Adrenal gland (tissue), 12 donors: ENCODE measurements around the gene ARTN. TPM values are rescaled to one million over a fixed set of nuclear protein-coding genes. Genes with fewer than 3 reads are reported as not detected.

Experiments
- DNase-seq, 7 donors: peaks; one replicate each; pipeline ENCODE4 v3.0.0-alpha.2; 2019 to 2020
- H3K27ac ChIP-seq, 5 donors: fragments of 200-600 bp; sonication (generic) in 4 of 5; 1 replicate in 3 of 5; 2 replicates in 2 of 5; pipeline versions ENCODE4 v1.5.1 to v1.8.0; 2016 to 2020; ENCODE audit warnings: mild to moderate bottlenecking in 1 of 5
- H3K27me3 ChIP-seq: fragments of 200-600 bp; 2 replicates; pipeline ENCODE4 v1.8.0; 2021
- H3K36me3 ChIP-seq, 2 donors: fragments of 200-600 bp; replicated peaks in 1 of 2; 1 replicate in 1 of 2; 2 replicates in 1 of 2; pipeline versions ENCODE4 v1.5.1 to v1.8.0; 2018 to 2022
- H3K4me1 ChIP-seq, 2 donors: fragments of 200-600 bp; replicated peaks in 1 of 2; 1 replicate in 1 of 2; 2 replicates in 1 of 2; pipeline versions ENCODE4 v1.5.1 to v1.8.0; 2018 to 2021
- H3K4me3 ChIP-seq, 4 donors: fragments of 200-600 bp; sonication (generic) in 3 of 4; one replicate each; pipeline ENCODE4 v1.5.1; 2016 to 2018
- H3K9me3 ChIP-seq, 3 donors: fragments of 200-600 bp; sonication (generic) in 1 of 3; replicated peaks in 1 of 3; 1 replicate in 2 of 3; 2 replicates in 1 of 3; pipeline versions ENCODE4 v1.5.1 to v1.8.0; 2016 to 2021
- POLR2A ChIP-seq, 2 donors: fragments of 450-650 bp; IDR thresholded peaks; one replicate each; pipeline ENCODE4 v1.6.1; 2017; ENCODE audit warnings: antibody characterized with exemption in 2 of 2, mild to moderate bottlenecking in 2 of 2, moderate library complexity in 1 of 2
- WGBS, 4 donors: extraction: QIAGEN DNeasy Blood & Tissue Kit in 2 of 4; methylation state at CpG; one replicate each; pipeline versions ENCODE4 v1.1.5 to v1.1.7; 2013 to 2017; 5-methylcytosine and 5-hydroxymethylcytosine counted together
- intact Hi-C, 2 donors: fragments of 100-400 bp; cut with DNase I; formaldehyde crosslinking; loops; one replicate each; pipeline versions ENCODE4 v1.14.1 to v1.15.0; 2022 to 2023
- polyA plus RNA-seq, 3 donors: library from polyadenylated mRNA; stranded (reverse); fragments of 200-250 nt in 2 of 3; fragments of 350-450 nt in 1 of 3; fragmentation: Illumina TruSeq in 1 of 3; extraction: RNeasy Lipid Tissue Mini Kit (QIAGEN cat#74804) in 1 of 3; gene quantifications; one replicate each; pipeline ENCODE4 v1.2.3, GENCODE V29; 2013 to 2014
- total RNA-seq, 9 donors: library from RNA; depleted of rRNA in 4 of 9; stranded (reverse); fragments of >200 nt in 4 of 9; fragments of 120-200 nt in 1 of 9; fragmentation: NEBNext Ultra II Directional in 1 of 9; extraction: Animal tissue kit (Norgen Biotek cat#: 25700) in 1 of 9; gene quantifications; one replicate each; pipeline versions ENCODE4 v1.1.0 to v1.2.4, GENCODE V29; 2013 to 2023
- TF ChIP-seq, protein P1 (sequence below), 6 experiments: fragments of 450-650 bp in 4 of 6; fragments of 200-600 bp in 2 of 6; sonication (generic) in 1 of 6; IDR thresholded peaks; 1 replicate in 5 of 6; 2 replicates in 1 of 6; pipeline versions ENCODE4 v1.5.1 to v1.8.0; 2016 to 2021; ENCODE audit warnings: antibody characterized with exemption in 6 of 6, mild to moderate bottlenecking in 2 of 6, moderate library complexity in 1 of 6
- donor health status: healthy with polysubstance abuse.
- donor health status: Bipolar disorder and iron deficiency.
- donor health status: DM: yes; HTN: yes; CAD: no.
- donor health status: DM: no; HTN: no; CAD: no.
- donor health status: DM: no; HTN: no; CAD: no.
- donor health status: DM: yes; HTN: yes; CAD: no.

Gene ARTN
- total and polyA plus RNA-seq, 12 donors = 0.23 to 4.9 (median 0.89) TPM; not detected in 1

DNA sequence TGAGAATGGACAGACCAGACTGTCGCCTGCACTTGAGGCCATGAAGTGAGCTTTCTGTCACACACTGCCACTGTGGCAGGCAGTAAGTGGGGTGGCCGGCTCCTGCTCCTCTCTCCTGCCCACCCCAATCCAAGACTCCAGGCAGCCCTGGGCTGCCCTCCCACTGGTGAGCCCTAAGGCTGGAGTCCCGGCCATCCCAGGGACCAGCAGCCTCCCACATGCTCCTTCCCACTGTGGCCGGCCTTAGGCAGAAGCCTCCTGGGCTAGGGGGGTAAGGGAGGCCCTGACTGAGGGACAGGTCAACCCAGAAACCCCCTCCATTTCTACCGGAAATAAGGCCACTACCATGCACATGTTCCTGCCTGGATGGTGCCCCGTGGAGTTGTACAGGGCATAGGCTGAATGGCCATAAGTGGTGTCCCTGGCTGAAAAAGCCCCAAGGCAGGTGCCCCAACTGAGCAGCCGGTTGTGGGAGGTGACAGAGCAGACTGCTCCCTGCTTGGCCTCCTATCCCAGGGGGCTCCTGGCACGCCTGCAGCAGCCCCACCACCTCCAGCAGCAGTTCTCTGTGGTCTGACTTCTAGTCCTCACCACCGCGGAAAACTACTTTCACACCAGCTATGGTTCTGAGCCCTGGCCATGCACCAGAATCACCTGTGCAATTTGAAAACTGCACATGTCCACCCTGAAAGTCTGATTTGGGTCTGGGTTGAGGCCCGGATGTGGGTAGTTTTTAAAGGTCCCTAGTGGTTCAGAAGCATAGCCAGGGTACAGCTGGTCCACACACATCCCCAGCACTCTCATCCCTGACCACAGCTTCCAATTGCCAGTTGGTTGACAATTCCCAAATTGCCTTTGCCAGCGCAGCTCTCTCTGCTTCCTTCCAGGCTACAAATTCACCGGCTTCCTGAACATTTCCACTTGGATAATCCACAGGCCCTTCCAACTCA lies 1.6 kb upstream of the ARTN start:
- Histone ChIP-seq H3K27me3 (no peaks in the 10 kb centered on the region), H3K4me1 (peaks cover 8 to 15% of the 10 kb centered on the region in 2 donors), H3K4me3 (no peak overlapping the region), H3K27ac (no peak overlapping the region), H3K36me3 (no peaks in the 10 kb centered on the region), H3K9me3 (no peaks in the 10 kb centered on the region)
- TF ChIP-seq, protein P1, sequence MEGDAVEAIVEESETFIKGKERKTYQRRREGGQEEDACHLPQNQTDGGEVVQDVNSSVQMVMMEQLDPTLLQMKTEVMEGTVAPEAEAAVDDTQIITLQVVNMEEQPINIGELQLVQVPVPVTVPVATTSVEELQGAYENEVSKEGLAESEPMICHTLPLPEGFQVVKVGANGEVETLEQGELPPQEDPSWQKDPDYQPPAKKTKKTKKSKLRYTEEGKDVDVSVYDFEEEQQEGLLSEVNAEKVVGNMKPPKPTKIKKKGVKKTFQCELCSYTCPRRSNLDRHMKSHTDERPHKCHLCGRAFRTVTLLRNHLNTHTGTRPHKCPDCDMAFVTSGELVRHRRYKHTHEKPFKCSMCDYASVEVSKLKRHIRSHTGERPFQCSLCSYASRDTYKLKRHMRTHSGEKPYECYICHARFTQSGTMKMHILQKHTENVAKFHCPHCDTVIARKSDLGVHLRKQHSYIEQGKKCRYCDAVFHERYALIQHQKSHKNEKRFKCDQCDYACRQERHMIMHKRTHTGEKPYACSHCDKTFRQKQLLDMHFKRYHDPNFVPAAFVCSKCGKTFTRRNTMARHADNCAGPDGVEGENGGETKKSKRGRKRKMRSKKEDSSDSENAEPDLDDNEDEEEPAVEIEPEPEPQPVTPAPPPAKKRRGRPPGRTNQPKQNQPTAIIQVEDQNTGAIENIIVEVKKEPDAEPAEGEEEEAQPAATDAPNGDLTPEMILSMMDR (IDR thresholded peaks at IDR 0.05) = no peak
- TF ChIP-seq POLR2A (IDR thresholded peaks at IDR 0.05) = no peak
- DNase-seq = no peak
- WGBS, 4 donors = 91 to 95% (median 94%) methylated on average over 6 to 13 of the region's 13 CpGs
- intact Hi-C loops = loop anchor here (5.0 to 10.0 kb wide), 2 partner anchors 397 to 405 kb away; partner anchors contain the start of gene PTPRF (in 1 of the 2)

DNA sequence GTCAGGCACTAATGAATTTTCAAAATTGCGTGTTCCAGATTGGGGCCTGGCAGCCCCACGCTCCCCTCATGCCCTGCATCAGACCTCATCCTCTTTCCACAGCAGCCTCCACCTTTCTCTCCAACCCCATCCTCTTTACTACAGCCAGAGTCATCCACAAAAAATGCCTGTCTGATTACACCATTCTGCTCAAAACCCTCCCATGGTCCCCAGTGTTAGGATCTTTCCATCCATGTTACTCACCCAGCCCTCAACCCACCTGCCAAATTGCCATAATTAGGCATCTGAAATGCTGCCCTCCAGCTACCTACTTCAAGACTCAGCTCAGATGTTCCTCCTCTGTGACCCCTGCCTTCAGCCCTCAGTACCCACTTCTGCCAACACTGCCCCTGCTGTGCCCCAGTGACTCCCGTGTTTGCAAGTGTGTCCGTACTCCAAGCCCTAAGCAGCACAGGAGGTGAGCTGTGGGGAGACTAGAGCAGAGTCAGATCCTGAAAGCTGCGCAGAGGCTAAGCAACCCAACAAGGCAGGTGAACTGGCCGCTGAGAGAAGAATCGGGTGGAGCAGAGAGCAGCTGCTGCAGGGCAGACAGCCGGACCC lies 715 bp upstream of the ARTN start:
- Histone ChIP-seq H3K4me3 (peak overlapping the region in 1 of 4 donors; percentile 35), H3K4me1 (peaks cover 8 to 15% of the 10 kb centered on the region in 2 donors), H3K27me3 (no peaks in the 10 kb centered on the region), H3K27ac (no peak overlapping the region), H3K9me3 (no peaks in the 10 kb centered on the region), H3K36me3 (no peaks in the 10 kb centered on the region)
- no peak for TF ChIP-seq POLR2A (IDR thresholded peaks at IDR 0.05)
- DNase-seq = no peak
- WGBS, 4 donors = 31 to 40% (median 33%) methylated on average over 5 to 8 of the region's 8 CpGs
- intact Hi-C loops = loop anchor here (5.0 to 10.0 kb wide), 2 partner anchors 398 to 406 kb away; partner anchors contain the start of gene PTPRF (in 1 of the 2)

DNA sequence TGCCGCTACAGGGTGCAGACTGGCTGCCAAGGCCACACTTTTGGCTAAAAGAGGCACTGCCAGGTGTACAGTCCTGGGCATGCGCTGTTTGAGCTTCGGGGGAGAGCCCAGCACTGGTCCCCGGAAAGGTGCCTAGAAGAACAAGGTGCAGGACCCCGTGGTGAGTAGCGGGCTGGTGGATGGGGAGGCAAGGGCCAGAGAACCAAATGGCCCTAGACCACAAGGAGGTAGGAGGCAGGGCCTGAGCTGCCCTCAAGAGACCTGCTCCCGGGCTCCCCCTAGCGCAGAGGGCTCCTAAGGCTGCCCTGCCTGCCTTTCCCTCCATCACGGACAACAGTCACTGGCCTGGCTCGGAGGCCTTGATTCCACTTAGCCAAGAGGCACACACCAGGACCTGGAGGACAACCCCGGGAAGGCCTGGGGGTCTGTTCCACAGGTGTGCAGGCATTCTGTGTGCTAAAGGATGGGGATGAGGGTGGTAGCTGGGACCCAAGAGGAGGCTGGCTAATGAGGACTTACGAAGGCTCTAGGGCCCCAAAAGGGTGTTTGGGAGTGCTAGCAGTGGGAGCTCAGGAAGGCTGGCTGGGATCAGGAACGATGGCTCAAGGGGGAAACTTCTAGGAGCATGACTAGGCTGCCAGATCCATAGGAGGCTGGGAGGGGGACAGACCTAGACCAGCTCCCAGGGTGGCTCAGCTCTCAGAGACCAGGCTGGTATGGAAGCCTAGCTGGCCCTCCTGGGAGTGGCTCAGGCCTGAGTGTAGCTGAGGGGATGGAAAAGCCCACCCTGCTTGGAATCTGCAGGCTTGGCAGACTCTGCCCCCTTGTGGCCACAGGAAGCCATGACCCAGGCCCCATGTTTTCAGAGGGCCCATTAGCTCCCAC lies 742 bp downstream of the ARTN start:
- H3K4me3 ChIP-seq = peak overlapping the region in 2 of 4 donors; percentile 32 to 35
- WGBS, 4 donors = 14 to 31% (median 27%) methylated on average over 1 to 13 of the region's 13 CpGs

DNA sequence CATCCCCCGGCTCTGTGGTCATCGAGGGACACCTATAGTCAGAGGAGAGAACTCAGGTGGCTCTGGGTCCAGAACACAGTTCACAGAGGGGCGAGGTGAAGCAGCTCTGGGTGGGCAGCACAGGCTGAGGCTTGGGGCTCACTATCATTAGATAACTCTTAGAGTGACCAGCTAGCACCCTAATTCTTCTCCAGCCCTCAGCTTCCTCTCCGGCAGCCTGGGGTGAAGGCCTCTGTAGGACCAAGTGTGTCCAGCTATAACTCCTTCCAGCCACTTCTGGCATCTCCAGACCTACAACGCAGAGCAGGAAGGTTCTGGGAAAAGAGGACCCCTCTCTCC lies 1.4 kb downstream of the ARTN start:
- H3K4me1 ChIP-seq = peaks cover 8 to 15% of the 10 kb centered on the region in 2 donors
- intact Hi-C loops = loop anchor here (2.0 to 10.0 kb wide), 4 partner anchors 170 to 408 kb away; partner anchors contain the start of gene PTPRF (in 1 of the 2)
- no peak overlapping the region for H3K27ac ChIP-seq
- no peak for DNase-seq
- H3K4me3 ChIP-seq = no peak overlapping the region
- WGBS, 4 donors = 50 to 57% (median 52%) methylated on average over 5 of the region's 5 CpGs
- no peak for TF ChIP-seq POLR2A (IDR thresholded peaks at IDR 0.05)
- TF ChIP-seq, protein P1 (IDR thresholded peaks at IDR 0.05) = peak in 1 of 6 experiments; percentile 6
- no peaks in the 10 kb centered on the region for H3K27me3 ChIP-seq
- H3K9me3 ChIP-seq = no peaks in the 10 kb centered on the region
- H3K36me3 ChIP-seq = no peaks in the 10 kb centered on the region

More for the DNA sequence above, 742 bp downstream of the ARTN start:
- H3K4me1 ChIP-seq = peaks cover 8 to 15% of the 10 kb centered on the region in 2 donors
- no peak overlapping the region for H3K27ac ChIP-seq
- TF ChIP-seq POLR2A (IDR thresholded peaks at IDR 0.05) = no peak
- TF ChIP-seq, protein P1 (IDR thresholded peaks at IDR 0.05) = peak; percentile 74 to 87 (median 80)
- intact Hi-C loops = loop anchor here (2.0 to 10.0 kb wide), 4 partner anchors 170 to 407 kb away; partner anchors contain the start of gene PTPRF (in 1 of the 2)
- H3K36me3 ChIP-seq = no peaks in the 10 kb centered on the region
- DNase-seq = peak in 6 of 7 donors; percentile 53 to 81 (median 72)
- H3K27me3 ChIP-seq = no peaks in the 10 kb centered on the region
- H3K9me3 ChIP-seq = no peaks in the 10 kb centered on the region
